Measurements from ENCODE around the gene AK5.
"Not testable (repeated sequence)": the region's sequence is repeated elsewhere in the genome, so short reads cannot be mapped to it uniquely, and the experiment has no call there.

AK5 gene

DNA sequence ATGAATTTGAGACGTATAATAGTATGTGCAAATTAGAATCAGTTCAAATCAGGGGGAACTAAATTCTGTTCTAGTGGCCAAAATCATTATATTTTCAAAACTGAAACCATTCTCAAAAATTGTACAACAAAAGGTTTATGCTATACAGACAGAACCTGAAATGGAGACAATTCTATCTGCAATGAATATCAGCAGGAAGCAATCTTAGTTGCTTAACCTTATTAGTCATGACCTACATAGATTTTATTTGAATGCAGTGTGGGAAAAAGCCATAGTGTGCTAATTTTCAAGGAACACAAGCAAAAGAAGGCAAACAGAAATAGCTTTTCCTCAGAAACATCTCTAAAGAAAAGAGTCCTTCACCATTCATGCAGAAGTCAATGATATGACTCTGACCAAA lies 6.5 kb downstream of the AK5 start:
- DNase-seq (ENCODE audit: low read depth in 2 of 2) = no peak

DNA sequence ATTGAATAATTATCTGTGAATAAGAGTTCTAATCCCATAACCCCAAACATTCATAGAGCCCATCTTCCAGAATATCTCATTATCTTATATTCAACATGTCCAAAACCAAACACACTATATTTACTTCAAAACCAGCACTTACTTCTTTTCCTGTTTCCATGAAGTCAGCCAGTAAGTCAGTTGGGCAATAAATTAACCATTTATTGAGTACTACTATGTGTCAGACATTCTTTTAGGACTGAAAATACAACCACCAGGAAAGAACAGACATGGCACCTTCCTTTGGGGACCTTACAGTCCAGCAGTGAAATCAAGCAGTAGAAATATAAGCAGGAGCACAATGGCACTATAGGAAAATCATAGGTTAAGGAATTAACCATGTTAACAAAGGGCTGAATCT lies 8.8 kb downstream of the AK5 start:
- no peak for DNase-seq (ENCODE audit: low read depth in 2 of 2)

DNA sequence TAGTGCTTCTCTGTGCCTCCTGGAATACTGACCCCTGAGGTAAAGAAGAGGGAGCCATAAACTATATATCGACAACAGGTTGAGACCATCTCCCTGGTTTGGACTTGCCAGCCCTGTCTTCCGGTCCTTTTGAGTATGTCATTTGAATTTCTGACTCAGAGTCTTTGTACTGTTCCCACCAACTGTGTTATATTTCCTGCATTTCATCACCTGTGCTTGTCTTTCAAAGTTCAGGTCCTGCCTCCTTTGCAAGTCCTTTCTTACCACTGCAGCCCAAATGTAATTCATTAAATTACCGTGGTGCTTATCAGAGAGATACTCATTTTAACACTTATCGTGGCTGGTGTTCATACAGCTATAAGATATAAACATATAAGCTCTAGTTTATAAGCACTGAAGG lies 10.7 kb downstream of the AK5 start:
- DNase-seq (ENCODE audit: low read depth in 2 of 2) = no peak

DNA sequence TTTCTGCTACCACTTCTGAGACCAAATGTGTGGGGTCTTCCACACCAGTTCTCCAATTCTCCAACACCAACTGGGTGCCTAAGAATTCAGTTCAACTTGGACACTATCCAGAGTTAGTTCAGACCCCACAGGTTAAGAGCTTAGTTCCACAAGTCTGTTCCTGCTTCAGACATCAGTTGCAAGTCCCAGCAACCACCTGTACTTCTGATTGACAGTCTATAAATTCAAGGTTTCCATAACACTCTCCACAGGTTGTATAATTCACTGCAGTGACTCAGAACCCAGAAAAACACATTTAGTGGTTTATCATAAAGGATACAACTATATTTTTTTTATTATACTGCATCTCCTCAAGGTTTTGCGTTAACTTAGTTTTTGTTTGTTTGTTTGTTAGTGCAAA lies 18.7 kb downstream of the AK5 start:
- DNase-seq (ENCODE audit: low read depth in 2 of 2) = no peak

DNA sequence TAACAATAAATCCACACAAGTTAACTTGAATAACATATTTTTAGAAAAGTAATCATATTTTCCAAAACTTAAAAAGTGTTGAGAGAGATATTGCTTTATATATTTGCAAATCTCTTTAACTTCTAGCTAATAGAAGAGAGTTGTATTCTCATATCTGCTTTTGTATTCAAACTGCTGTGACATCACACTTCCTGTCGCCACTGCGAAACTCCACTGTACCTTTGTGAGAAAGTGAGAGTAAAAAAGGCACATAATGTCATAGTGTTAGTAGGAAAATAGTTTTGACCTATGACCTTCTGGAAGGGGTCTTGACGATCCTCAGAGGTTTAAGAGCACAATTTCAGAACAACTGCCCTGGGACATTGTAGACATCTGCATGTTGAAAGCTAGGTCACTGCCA lies 21.6 kb downstream of the AK5 start:
- no peak for DNase-seq (ENCODE audit: low read depth in 2 of 2)

DNA sequence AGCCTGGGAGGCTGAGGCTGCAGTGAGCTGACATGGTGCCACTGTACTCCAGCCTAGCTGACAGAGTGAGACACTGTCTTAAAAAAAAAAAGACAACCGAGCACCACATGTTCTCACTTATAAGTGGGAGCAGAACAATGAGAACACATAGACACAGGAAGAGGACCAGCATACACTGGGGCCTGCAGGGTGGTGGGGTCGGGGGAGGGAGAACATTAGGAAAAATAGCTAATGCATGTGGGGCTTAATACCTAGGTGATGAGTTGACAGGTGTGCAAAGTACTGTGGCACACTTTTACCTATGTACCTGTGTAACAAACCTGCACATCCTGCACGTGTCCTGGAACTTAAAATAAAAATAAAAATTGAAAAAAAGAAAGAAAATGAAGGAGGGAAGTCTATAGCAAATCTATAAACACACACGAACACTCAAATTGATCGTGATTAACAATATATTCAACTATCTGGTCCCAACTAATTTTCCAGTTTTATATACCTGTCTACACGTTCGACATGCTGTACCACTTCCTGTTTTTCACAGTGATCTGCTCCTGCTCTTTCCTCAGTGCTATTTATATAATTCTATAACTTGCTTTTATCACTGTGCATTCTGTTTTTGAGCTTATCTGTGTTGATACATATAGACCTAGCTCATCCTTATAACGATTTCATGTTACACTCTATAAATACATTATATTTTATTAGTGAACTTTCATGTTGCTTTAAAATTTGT lies 27.2 kb downstream of the AK5 start:
- DNase-seq (ENCODE audit: low read depth in 2 of 2) = no peak

DNA sequence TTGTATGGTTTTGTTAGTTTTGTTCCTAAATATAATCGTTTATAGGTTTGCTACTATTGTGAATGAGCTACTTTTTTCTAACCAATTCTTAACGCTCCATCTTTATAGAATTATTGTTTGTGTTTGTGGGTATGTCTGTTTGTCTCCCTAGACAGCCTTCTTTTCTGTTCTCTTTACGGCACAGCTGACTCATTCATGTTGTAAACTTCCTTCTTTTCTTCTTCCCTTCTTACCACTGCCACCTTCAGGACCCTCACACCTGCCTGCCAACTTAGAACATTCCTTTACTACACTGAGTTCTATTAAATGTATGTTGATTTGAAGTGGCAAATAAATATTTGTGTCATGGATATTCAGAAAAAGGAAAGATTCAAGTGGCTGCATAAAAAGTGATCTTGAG lies 29.1 kb downstream of the AK5 start:
- DNase-seq (ENCODE audit: low read depth in 2 of 2) = no peak

DNA sequence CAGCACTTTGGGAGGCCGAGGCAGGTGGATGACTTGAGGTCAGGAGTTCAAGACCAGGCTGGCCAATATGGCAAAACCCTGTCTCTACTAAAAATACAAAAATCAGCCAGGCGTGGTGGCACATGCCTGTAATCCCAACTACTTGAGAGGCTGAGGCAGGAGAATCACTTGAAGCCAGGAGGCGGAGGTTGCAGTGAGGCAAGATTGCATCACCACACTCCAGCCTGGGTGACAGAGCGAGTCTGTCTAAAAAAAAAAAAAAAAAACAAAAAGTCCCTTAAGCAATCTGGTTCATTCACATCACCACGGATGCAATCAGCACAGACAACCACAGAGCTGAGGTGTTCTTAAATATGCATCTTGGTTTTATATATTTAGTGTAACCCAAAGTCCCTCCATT lies 30.5 kb downstream of the AK5 start:
- not testable (repeated sequence) for DNase-seq (ENCODE audit: low read depth in 2 of 2)

DNA sequence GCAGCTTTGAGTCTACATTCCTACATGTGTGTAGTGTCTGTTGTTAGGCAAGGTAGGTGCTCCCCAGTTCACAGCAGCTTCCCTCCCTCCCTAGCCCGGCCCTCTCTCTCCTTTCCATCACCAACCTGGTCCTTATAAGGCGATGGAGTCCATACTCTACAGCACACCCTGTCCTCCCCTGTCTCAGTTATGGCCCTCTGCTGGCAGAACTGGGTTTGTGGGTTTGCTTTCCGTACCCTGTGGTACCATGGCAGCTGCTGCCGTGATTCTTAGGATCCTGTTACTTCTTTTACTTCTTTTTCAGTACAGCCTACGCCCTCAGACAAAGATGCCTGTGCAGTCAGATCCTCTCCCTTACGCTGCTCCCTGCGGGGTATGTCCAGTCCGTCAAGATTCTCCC lies 31.7 kb downstream of the AK5 start:
- DNase-seq (ENCODE audit: low read depth in 2 of 2) = no peak

DNA sequence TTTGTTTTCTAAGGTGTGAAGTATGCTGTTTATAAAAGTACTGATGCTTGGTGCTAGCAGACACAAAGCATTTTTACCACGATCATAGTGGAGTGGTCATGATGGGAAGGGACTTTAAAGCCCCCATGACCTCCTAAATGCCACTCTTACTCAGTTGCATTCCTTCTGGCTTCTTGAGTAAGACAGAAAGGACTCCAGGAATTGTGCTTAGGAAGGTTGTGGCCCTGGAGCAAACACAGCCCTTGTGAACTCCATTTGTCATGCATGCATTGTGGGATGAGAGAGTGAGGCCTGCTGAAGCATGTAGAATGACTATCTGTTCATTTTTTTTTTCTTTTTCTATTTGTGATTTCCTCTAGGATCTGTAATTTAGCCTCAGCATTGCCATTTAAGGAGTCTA lies 34.2 kb downstream of the AK5 start:
- no peak for DNase-seq (ENCODE audit: low read depth in 2 of 2)

DNA sequence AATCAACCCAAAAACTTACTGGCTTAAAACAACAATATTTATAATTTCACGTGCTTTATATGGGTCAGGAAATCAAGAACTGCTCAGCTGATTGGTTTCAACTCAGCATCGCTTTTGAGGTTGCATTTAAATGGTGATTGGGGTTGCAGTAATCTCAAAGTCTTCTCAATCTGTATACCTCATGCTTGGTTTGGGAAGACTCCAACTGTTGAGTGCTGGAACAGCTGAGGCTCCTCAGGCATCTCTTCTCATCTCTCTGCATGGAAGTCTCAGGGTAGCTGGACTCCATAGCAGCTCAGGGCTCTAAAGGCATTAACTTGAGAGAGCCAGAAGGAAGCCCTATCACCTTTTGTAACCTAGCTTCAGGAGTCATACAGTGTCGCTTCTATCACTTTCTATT lies 35.1 kb downstream of the AK5 start:
- DNase-seq (ENCODE audit: low read depth in 2 of 2) = no peak

DNA sequence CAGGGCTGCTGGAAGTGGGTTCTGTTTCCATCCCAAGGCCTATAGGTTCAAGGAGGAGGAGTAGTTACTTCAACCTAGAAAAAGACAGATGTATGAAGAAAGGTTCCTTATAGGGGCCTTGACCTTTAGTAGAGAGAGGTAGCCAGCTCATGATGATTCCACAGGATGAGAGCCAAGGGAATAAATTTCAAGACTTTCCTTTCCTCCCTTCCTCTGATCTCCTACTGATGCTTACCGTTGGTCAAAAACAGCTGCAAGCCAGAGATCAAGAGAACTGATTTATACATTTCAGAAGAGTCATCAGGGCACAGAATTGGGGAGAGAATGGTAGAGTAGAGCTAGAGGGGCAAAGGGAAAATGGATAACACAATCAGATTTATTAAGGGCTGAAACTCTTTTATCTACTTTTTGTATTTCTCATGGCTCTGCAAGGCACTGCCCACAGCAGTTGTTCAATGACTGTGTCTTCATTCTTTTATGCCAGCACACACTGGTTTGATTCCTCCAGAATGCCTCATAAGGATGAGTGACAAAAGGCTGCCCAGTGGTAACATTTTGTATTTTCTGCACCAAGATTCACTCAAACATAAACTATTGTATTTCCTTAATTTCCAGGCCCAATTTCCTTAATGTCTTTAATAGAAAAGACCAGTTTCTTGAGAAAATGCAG lies 37.4 kb downstream of the AK5 start:
- DNase-seq (ENCODE audit: low read depth in 2 of 2) = no peak

DNA sequence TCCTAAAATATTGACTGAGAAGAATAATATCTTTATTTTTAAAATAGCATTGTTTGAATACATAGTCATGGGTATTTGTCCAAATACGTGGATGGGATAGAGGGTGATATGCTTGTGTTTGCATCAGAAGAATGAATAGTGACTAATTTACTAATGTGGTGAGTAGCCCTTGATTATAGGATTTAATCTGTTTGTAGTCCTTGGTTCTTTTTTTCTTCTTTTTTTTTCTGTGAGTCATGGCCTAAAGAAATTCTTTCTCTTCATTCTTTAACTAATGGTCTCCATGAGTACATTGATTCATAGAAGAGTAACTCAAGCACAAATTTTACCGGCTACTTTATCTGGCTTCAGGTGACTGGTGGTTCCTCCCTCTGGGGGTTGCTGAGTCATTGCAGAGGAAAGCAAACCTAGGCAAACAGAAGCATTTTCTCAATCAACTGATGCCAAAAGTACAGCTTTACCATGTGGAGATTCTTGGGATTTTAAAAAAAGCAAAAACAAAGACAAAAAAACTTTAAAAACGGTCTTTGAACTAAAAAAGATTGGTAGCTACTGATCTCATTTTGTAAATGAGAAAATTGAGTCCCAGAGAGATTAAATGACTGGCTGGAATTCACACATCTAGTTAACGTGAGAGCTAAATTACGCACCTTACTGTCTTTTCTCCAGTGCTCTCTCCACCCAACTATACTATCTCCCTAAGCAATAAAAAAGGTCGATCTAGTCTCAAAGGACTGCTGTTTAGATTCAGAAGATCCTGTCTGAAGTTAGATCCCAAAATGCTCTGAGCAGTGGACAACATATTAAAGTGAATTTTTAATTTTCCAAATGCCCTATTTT lies 40.5 kb downstream of the AK5 start:
- DNase-seq (ENCODE audit: low read depth in 2 of 2) = no peak

DNA sequence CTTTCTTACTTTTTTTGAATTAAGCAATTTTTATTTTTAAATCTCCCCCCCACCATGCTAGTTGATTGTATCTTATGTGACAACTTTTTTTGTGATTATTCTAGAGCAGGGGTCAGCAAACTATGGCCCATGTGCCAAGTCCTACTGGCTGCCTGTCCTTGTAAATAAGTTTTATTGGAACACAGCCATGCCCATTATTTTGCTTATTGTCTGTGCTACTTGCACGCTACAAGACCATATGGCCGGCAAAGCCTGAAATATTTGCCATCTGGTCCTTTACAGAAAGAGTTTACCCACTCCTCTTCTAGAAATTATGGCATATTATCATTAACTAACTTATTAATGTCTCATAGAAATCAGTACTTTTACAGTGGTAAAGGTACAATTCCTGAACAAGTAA lies 51.7 kb downstream of the AK5 start:
- no peak for DNase-seq (ENCODE audit: low read depth in 2 of 2)

DNA sequence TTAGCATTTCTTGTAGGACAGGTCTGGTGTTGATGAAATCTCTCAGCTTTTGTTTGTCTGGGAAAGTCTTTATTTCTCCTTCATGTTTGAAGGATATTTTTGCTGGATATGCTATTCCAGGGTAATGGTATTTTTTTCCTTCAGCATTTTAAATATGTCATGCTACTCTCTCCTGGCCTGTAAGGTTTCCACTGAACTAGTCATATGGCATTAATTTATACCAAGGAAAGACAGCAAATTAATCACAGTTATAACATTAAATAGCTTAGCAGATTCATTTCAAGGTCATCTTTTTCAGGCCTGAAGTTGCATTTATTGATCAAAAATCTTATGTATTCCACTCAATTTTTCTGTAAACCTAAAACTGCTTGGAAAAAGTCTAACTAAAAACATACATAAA lies 54.9 kb downstream of the AK5 start:
- DNase-seq (ENCODE audit: low read depth in 2 of 2) = no peak

DNA sequence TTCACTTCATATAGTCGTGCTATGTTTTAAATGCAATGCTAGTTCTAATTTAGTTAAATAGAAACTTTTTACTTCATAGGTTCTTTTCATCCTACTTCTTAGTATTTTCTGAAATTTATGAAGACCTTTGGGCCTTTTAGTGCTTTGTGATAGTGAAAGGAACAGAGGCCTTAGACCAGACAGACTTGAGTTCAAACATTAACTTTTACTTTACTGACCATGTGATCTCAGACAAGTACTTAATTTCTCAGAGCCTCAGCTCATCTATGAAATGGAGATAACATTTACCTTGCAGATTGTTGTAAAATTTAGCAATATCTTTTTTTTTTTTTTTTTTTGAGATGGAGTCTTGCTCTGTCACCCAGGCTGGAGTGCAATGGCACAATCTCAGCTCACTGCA lies 57.5 kb downstream of the AK5 start:
- no peak for DNase-seq (ENCODE audit: low read depth in 2 of 2)

DNA sequence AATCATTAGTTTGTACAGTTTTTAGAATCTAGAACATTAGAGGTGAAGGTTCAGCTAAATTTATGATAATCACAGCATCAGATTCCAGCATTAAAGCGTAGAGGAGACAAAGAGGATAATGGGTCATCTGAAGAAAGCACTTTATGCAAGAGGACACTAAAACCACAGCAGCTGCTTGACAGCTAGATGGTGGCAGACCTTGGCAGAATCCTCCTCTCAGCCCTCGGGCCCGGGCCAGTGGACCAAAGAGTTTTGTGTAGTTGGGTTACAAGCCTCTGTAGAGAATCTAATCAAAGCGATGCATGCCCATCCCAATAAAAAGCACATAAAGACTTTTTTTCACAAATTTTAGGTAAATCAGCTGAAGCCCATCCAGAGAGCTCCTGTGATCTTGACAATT lies 59.4 kb downstream of the AK5 start:
- DNase-seq (ENCODE audit: low read depth in 2 of 2) = no peak

DNA sequence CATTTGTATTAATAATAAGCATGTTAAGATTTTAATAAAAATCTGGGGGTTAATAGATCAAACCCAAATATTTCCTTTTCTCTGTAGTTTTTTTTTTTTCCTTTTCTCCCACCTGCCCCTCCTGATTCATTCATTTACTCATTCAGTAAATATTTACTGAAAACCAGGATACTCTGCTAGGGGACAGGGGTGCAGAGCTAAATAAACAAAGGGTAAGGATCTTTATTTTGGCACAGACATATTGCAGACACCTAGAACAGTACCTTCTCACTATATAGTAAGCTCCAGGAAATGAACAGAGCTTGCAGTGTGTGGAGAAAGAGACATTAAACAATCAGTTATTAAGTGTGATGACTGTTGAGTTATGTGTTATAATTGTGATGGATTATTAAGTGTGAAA lies 60.9 kb downstream of the AK5 start:
- DNase-seq (ENCODE audit: low read depth in 2 of 2) = no peak

DNA sequence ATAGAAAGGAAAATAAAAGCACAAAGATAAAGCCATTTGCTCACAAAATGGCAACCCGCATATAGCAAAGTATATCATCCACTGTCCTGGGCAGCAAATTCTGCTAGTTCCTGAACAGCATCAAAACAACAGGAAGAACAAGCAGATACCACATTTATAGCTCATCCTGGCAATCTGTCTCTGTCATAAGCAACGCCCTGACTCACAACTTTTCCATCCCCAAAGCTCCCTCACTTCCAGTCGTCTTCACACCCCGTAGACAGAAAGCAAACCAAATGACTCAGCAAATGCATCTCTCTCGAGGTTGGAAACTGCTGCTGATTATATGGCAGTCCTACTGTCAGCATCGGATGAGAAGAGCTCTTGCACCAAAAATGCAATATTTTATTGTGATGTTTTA lies 65.8 kb downstream of the AK5 start:
- DNase-seq (ENCODE audit: low read depth in 2 of 2) = peak in 1 of 2 donors; percentile 1

DNA sequence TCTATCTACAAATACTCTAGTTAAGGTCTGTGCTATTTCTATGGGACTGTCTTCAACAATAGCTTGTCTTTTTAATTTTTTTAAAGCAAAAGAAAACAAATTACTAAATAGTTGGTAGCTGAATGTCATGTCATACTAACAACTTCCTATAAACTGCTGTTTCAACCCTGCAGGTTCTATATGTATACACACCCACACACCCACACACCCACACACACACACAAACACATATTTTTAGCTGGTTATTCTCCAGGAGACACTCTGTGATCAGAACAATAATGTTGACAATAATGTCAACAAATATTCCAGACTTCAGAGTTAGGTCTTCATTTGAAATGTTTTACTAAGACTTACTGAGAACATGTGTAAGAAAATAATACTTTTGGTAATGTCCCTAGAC lies 66.7 kb downstream of the AK5 start:
- DNase-seq (ENCODE audit: low read depth in 2 of 2) = no peak

DNA sequence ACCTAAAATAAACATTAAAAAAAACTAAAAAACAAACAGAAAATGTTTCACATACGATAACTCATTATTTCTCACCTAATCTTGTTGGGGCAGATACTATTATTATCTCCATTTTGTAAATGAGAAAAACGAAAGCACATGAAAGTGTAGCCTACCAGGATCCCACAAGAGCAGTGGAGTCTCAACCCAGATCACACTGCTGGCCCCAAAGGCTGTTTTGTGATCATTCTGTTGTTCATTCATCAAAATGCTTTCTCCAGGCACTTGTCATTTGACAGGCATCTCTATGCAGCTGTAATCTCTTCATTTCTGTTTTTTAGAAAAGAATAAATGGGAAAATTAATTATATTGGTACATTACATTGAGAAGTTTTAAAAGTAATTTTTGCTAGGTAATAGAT lies 67.5 kb downstream of the AK5 start:
- no peak for DNase-seq (ENCODE audit: low read depth in 2 of 2)

DNA sequence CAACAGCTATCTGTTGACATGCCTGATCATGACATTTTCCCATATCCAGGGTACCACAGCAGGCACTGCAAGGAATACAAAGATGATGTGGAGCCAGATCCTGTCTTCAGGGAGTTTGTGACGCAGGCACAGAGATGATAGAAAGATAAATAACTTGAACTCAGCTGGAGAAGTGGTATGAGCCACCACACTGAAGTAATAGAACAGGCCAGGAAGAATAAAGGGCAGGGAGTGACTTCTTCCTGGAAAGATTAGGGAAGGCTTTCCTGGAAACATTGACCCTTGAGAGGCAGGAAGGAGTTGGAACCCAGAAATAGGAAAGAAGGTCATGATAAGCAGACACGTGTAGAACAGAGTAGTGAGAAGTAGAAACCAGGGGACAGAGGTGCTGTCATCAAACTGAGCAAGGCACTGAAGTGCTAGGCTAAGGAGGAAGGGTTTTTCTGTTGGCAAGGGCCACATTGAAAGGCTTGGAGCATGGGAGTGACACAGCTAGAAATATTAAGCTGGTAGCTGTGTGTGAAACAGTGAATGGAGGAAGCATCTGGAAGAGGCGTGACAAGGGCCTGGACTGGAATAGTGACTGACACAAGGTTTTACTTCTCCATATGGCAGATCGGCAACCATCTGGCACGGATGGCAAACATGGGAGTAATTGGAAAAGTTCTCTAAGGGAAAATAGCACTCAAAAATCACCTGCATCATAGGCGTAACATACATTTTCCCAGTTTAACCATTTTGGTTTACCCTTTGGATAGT lies 68.4 kb downstream of the AK5 start:
- DNase-seq (ENCODE audit: low read depth in 2 of 2) = no peak
